Measurements from ENCODE around the gene BANK1.

GRCh38 chr4:101864660-101865059, 74.1 kb downstream of the BANK1 start:
- TF ChIP-seq CTCF (IDR thresholded peaks at IDR 0.05), result no peak
- TF ChIP-seq EP300 (IDR thresholded peaks at IDR 0.05; ENCODE audit: low read depth), result no peak
- TF ChIP-seq POLR2A (IDR thresholded peaks at IDR 0.05), result no peak

Measured in transverse colon (tissue), 3 donors.